ENCODE results near the gene RFESD.
"Not testable (repeated sequence)": the region's sequence is repeated elsewhere in the genome, so short reads cannot be mapped to it uniquely, and the experiment has no call there.

- TF ChIP-seq CTCF (IDR thresholded peaks at IDR 0.05); POLR2AphosphoS5 (IDR thresholded peaks at IDR 0.05; ENCODE audit: low read depth, low read length); NFIC (IDR thresholded peaks at IDR 0.05; ENCODE audit: borderline replicate concordance); IRF3 (IDR thresholded peaks at IDR 0.05; ENCODE audit: low read depth, low read length); FOXM1 (IDR thresholded peaks at IDR 0.05; ENCODE audit: low read depth); PBX3 (IDR thresholded peaks at IDR 0.05); GABPA (IDR thresholded peaks at IDR 0.05; ENCODE audit: low read depth); FOXJ3 (CRISPR knock-in tag; IDR thresholded peaks at IDR 0.05); RCOR1 (IDR thresholded peaks at IDR 0.05; ENCODE audit: low read length); YY1 (IDR thresholded peaks at IDR 0.05; ENCODE audit: low read depth); ZBTB33 (IDR thresholded peaks at IDR 0.05; ENCODE audit: borderline replicate concordance, low read depth): not testable (repeated sequence)
Observed at GRCh38 chr5:95632942-95633341, 13.6 kb upstream of the RFESD start.
